Superior temporal gyrus (tissue), 1 donor: Measurements from ENCODE around the gene UNC13D.

ENCODE experiments used
- DNase-seq: peaks from one replicate; pipeline ENCODE4 v3.0.0-alpha.2; 2016; ENCODE audit errors: extremely low spot score

Gene UNC13D

DNA sequence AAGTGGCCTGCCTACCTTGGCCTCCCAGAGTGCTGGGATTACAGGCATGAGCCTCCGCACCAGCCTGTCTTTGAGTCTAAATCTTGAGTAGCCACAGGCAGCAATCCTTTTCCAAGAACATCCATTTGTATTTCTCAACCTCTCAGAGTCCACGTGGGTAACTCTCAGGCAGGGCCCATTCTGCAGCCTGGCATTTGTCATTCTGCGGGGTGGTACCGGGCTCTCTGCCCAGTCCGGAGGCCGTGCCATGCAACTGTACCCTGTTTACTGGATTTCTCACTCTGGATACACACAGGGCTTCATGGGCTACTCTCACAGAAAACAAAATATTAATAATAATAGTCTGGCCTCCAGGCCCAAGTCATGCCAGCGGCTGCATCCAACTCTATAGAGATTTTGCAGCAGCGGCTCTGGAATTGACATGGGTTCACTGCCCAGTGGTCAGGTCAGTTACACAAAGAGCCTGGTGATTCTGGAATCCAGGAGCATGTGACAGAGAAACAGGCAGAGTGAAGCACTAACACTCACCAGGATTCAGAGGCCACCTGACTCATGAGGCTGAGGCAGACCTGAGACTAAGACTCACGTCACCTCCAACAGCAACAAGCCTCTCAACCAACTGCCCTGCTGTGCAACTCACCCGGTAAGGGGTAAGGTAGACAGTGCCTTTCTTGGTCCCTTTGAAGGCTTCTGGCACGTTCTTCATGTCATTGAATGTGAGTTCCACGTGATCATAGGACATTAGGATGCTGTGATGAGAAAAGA is 6.9 kb upstream of the UNC13D start:
- DNase-seq: peak; percentile 59

DNA sequence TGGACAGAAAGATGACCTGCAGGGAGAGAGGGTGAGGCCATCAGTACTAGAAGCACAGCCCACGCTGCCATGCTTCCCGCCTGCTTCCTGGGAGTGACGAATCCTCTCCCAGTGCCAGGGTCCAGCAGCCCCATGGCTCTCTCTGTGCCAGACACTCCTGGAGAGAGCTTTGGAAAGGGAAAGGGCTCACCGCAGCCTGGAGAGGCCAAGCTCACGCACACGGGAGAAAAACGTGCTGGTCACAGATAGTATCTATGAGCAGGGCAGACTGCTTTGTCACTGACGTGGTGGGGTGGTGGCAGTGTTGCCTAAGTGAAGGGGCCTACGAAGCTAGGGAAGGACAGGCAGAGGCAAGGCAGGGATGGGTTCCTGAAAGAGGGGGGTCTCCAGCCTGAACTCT is 5.5 kb upstream of the UNC13D start:
- no peak for DNase-seq

DNA sequence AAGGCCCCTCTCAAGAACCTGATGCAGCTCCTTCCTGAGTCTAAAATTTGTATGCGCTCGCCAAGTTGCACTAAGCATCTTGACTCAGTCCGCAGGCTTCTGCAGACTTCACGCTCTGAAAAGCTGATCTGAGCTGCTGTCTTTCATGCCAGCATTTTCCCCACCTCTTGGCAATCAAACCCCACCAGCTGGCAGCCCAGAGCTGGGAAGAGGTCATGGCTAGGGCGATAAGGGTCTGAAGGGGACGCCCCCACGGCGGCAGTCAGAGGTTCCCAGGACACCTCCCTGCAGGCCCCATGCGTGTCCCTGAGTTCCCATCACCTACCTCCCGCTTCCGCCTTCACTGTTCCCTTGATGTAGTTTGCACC is 5.1 kb upstream of the UNC13D start:
- no peak for DNase-seq

DNA sequence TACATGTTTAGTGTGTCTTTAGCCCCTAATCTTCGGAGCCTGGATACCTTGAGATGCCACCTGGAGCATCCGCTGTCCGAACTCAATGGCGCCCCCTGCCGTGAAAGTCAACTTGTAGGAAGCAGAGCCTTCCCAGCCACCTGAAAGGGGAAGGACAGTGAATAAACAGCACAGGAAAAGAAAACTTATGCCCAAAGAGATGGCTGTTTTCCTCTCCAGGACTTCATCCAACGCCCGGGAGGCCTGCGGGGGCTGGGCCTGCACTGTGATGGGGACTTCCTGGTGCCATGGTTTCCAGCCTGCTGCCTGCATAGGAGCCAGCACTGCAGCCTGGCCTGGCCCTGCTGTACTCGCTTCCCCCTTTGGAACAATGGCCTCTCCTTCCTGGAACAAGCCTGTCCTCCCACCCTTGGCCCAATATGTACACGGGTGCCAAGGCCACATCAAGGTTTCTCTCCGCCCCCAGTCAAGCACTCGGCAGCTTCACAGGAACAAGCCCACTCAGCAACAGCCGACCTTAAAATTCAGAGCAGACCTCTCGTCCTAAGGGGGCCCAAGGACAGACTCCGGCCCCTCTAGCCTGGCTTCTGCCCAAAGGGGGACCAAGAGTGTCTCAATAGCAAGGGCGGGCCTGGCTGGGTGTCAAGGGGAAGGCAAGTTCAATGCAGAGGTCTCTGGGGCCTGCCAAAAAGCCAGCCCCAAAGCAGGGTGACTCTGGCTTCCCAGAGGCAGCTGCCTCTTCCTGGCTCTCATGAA is 4.5 kb upstream of the UNC13D start:
- peak; percentile 46 for DNase-seq

DNA sequence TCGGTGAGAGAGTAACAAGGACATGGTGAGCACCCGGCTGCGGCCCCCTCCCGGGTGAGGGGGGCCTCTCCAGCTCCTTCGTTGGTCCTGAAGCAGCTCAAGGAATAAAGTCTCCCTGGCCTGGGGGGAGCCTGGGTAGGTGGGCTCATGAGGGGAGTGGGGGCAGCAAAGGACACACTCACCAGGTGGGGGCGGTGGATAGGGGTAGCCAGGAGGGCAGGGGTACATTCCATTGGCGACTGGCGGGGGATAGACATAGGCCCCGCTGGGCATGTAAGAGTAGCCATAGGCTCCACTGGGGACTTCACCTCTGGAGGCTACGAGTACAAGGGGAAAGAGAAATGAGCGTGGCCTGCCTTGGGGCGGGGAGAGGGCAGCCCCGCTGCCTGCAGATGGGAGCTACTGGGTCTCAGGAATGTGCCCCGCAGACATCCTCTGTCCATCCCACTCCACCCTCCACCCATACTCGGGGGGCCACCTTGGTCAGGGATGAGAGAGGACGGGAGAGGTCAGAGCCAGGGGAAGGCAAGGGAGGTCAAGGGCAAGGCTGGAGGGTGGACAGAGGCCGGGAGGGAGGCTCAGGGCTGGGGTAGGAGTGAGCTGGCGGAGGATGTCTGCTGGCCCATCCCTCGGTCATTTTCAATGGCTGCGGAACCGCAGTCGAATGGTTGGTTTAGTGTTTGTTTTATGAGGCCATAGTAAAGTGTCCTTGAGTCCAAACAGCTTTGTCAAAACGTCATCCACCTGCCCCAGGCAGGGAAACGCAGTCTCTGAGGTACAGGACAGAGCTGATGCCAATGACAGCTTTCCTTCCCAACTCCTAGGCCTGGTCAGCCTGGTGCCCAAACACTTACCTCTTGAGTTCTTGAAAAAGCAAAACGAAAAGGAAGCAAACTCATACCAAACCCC is 3.7 kb upstream of the UNC13D start:
- DNase-seq: no peak

DNA sequence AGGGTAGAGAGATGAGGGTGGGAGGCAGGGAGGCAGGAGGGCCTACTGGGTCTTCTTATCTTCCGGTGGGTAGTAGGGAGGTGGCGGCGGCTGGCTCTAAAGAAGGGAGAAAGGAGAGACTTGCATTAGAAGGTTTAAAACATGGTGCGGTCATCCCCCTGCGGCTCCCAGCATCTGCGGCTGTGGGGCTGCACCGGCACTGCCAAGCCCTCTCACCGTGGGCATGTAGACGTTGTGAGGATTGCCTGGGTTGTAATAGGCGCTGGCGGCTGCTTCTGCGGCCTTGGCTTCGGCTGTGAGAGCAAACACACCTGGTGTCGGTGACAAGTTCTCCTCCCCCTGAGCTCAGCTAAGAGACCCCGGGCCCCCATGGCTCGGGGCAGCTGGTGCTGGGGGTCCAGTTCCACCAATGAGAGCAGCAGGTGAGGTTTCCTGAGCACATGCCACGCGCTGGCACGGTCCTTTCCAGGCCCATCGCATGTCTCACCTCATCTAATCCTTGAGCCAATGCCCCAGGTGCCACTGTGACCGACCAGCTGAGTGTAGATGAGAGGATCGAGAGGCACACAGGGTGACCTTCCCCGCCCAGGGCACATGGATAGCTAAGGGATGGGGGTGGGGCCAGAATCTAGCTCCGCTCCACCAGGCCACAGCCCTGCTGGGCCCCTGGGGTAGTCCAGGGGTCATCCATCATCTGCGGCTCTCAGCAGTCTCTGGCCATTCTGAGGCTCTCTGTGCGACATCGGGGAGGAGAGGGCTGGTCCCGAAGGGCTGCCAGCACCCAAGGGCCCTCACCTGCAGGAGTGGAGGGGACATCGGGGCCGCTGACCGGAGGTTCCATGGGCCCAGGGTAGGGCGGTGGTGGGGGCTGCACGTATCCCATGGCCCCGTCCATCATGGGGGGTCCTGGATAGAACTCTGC is 2.7 kb upstream of the UNC13D start:
- DNase-seq: no peak

DNA sequence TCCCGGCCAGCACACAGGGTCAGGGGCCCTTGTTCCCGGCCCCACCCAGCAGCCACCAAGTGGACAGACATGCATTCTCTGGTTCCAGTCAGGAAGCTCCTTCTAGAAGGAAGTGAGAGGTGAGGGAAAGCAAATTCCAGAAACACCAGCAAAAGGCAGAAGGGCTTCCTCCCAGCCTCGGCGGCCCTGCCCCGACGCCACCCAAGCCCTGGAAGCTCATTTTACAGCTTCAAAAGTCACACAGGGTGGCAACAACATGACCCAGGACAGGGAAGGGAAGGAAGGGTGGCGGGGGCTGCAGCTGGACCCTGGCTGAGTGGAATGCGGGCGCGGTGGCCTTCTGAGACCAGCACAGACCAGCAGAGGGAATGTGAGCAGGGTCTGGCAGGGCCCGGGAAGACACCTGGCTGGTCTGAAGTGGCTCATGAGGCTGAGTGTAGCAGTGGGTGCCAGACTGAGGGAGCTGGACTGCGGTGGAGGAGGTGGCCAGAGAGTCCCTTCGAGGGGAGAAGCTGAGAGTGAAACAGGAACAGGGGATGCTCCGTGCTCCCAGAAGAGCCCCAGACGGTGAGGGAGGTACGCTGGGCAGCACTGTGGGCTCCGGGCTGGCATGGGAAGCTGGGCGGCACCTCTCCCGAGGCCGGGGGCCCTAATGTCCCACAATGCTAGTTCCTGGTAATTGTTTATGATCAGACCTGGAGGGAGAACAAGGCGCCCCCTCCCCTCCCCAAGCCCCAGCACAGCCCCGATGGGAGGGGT is 1.9 kb upstream of the UNC13D start:
- no peak for DNase-seq

DNA sequence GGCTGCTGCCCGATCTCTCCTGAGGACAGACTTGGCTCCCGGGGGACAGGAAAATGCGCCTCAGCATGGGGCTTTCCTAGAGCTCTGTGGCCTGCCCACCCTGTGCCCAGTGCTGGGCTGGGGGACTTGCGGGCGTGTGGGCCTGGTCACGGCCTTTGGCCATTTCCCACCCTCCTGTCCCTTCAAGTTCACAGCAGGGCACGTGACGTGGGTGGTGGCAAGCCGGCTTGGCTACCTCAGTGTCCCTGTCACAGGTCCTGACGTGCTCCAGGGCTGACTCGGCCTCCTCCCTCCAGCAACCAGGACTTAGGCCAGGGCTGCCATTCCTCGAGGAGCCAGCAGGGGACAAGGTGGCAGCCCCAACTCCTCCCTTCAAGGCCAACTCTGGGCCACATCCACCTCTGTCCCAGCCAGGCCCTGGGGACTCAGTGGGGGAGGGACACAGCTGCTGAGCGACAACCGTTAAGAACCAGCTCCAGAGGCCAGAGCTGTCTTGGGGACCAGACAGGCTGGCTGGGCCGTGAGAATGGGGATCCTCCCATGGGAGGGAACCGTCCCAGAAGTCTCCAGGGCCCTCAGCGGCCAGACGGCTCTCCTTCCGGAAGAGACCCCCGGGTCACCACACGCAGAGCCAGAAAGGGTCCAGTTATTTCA is 981 bp upstream of the UNC13D start:
- DNase-seq: peak; percentile 45

DNA sequence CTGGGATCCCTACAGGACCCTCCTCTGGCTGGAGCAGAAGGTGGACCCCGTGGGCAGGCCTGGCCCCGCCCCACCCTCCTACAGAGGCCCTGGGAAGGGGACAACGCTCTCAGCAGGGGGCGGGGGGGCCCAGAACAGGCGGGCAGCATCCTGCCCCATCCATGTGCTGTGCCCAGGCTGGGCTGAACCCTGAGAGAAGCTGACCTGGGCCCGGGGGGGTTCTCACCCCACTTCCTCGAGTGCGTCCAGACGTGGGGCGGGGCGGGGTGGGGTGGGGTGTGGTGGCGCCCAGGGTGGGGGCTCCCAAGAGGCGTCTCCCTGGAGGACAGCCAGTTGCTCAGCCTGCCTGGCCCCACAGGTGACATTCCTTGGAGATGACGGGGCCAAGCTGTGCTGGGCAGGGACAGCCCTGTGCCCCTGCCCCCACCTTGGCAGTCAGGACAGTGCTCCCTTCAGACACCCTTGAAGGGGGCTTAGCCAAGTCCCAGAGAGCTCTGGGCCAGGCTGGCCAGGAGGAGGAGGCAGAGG is 390 bp upstream of the UNC13D start:
- no peak for DNase-seq

DNA sequence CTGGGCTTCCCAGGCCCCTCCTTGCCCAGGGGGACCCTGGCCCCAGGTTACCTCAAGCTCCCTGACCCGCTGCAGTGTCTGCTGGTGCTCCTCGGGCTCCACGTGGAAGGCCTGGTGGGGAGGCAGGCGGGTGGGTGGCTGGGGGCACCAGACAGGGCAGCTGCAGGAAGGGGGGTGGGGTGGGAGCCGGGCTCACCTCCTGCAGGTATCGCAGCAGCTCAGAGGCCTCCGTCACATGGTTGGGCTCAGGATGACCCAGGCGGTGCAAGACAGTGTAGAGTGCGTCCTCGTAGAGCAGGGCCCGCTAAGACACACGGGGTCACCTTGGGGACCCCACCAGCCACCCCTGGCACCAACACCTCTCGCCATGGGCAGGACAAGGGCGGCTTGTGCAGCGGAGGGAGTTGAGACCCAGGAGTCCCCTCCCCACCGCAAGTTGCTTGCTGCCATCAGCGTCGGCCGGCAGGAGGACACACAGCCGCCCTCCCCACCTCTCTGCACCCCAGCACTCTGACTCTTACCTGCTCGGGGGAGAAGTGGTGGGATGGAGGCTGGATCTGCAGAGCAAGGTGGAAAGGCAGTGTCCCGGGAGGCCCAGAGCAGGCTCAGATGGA is 1.1 kb downstream of the UNC13D start:
- no peak for DNase-seq

DNA sequence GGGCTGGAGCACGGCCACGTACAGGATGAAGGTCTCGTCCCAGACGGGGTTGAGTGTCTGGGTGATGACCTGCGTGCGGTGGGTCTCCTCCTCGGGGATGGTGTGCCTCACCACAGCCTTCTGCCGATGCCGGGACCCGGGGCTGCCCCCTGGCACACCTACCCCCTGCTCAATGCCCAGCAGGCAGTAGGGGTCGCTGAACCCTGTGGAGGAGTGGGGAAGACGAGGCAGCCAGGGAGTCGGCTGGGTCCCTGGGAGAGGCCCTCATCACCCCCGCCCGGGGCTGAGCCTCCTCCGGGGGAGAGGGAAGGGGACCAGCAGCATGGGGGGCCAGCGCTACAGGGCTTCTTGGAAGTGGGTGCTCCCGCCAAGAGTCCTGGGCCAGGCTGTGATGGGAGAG is 1.8 kb downstream of the UNC13D start:
- no peak for DNase-seq

DNA sequence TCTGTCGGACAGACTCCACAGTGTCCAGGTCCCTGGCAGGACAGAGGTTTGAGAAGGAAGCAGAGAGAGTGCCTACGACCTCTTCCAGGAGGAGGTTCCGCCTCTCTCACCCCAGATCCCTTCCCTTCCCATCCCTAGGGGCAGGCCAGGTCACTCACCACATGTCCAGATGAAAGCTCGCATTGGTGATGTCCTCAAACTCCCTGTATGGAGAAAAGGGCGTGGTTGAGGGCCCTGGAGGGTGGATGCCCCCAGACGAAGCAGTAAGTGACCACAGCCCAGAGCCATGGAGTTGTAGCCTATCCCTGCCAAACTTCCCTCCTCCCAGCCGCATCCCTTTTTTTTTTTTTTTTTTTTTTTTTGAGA is 3.4 kb downstream of the UNC13D start:
- DNase-seq: no peak

DNA sequence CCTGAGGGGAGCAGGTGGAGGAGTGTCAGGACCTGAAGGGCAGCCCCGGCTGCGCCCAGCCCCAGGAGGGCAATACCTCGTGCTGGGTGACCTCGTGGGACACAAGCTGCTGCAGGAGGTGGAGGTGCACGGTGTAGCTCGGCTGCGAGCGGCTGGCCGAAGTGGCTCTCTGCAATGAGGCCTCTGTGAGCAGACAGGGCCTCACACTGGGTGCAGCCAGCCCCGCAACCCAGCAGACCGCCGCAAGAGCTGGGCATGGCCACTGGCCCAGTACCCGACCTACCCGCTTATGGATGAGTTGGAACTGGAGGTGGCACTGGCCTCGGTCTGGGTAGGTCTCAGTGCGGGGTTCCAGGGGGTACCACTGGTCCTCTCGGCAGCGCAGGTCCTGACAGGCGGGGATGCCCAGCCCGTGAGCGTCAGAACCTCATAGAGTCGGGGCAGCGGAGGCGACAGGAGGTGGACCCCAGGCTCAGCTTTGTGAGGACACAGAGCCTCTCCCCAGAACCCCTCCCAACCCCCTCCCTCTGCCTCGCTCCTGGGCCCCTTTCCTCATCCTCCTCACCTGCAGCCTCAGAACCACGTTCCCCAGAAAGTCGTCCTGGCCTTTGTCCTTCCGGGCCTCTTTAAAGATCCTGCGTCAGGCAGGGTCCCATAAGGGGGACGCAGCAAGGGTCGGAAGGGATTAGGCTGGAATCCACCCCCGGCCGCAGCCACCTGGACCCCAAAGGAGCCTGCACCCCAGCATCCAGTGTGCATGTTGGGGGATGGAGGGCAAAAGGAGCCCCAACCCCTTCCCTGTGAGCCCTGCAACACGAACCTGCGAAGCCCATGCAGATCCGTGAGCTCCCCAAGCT is 4.0 kb downstream of the UNC13D start:
- no peak for DNase-seq

DNA sequence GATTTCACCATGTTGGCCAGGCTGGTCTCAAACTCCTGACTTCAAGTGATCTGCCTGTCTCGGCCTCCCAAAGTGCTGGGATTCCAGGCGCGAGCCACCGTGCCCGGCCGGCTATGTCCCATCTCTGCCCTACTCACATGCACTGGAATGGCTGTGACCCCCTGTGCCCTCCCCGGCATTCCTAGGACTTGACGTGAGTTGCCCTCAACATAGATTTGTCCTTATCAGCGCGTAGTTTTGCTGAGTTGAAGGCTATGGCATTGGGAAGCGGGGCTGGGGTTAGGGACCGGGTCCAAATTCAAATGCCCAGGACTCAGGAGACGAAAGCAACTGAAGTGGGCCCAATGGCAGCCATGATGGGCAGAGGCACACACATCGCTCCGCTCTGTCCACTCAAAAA is 5.8 kb downstream of the UNC13D start:
- DNase-seq: no peak

DNA sequence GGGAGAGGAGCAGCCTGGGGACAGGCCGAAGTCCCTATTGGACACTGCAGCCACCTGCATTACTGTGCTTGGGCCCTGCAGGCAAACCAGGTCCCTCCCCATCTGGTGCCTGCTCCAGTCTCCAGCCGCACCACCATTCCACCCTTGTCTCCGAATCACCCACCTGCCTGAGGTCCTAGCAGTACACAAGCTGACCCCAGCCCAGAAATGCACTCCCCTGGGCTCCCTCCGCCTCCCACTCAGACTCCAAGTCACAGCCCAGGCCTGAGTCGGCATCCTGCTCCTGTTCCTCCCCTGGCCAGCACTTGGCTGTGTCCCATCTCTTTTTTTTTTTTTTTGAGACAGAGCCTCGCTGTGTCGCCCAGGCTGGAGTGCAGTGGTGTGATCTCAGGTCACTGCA is 6.3 kb downstream of the UNC13D start:
- DNase-seq: no peak

DNA sequence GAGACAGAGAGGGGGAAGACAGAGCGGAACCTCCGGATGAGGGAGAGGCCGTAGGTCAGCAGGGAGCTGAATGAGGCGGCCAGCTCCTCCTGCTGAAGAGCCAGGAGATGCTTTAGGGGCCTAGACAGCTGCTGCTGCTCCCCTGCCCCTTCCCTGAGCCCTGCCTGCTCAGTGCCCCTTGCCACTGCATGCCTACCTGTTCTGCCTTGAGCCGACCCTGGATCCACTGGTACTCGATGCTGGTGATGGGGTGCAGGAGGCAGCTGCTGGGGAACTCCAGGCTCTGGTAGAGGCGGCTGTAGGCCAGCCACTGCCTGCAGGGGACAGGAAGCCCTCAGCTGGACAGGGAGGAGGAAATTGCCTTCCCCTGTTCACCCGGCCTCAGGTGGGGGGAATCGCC is 7.6 kb downstream of the UNC13D start:
- no peak for DNase-seq

DNA sequence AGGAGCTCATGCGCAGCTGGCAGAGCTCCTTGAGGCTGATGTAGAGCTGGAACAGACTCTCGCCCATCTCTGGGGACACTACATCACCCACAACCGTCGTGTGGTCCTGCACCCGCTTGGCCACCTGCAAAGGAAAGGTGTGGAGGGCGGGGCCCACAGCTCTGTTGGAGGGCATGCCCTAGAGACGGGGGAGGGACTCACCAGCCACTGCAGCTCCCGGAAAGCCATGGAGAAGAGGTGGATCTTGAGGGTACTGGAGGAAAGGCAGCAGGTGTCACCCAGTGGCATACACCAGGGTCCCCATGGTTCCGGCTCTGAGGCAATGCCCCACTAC is 8.6 kb downstream of the UNC13D start:
- no peak for DNase-seq

DNA sequence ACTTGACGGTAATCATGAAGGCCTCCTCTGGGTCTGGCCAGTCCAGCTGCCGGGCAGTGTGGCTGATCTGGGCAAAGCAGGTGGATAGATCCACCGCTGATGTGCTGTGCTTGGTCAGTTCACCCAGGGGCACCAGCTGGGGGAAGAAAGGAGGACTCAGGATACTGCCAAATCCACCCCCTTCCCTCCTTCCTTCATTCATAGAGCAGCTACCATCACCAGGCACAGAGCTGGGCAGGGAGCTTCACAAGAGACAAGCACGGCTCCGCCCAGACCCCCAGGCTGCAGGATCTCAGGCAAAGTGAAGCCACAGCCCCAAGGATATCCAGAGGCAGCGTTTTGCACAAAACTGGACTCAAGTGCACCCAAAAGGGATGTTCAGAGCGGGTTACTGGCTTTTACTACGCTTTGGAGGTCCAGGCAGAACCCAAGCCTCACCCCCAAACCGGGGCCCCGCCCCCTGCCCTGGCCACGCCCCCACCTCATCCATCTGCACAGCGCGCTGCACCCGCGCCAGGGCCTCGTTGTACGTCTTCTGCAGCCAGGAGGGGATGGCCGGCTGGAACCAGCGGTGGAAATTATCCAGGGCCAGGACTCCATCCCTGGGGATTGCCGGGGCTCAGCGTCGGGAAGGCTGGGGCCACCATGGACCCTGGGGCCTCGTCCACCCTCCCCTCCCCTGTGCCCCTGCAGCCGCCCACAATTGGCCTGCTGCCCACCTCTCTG is 9.1 kb downstream of the UNC13D start:
- DNase-seq: no peak
